H9 (cell line): Measurements from ENCODE around the gene AK8. TPM values are rescaled to one million over a fixed set of nuclear protein-coding genes. Genes with fewer than 3 reads are reported as not detected.

ENCODE experiments used
- DNase-seq: peaks from one replicate; pipeline ENCODE4 v3.0.0-alpha.2; 2017
- H2AFZ ChIP-seq: one replicate; pipeline ENCODE4 v1.6.1; 2013; ENCODE audit warnings: mild to moderate bottlenecking, low read length, control low read depth, moderate library complexity
- H2AK5ac ChIP-seq: 2 replicates; pipeline ENCODE4 v1.6.1; 2013; ENCODE audit warnings: low read length, control low read depth, mixed read lengths; ENCODE audit not compliant: insufficient read length
- H2BK120ac ChIP-seq: one replicate; pipeline ENCODE4 v1.6.1; 2013; ENCODE audit warnings: low read depth, mild to moderate bottlenecking, low read length, control low read depth, inconsistent platforms; ENCODE audit not compliant: poor library complexity, severe bottlenecking
- H2BK12ac ChIP-seq: 2 replicates; pipeline ENCODE4 v1.6.1; 2013; ENCODE audit warnings: low read length, control low read depth, mixed read lengths, low read depth; ENCODE audit not compliant: insufficient read length
- H2BK15ac ChIP-seq: 2 replicates; pipeline ENCODE4 v1.6.1; 2013; ENCODE audit warnings: low read depth, low read length, control low read depth
- H2BK20ac ChIP-seq: one replicate; pipeline ENCODE4 v1.6.1; 2013; ENCODE audit warnings: low read depth, mild to moderate bottlenecking, low read length, control low read depth, inconsistent platforms; ENCODE audit not compliant: poor library complexity, severe bottlenecking
- H2BK5ac ChIP-seq: 2 replicates; pipeline ENCODE4 v1.6.1; 2013; ENCODE audit warnings: low read length, control low read depth, mixed read lengths; ENCODE audit not compliant: insufficient read length
- H3K14ac ChIP-seq: 2 replicates; pipeline ENCODE4 v1.6.1; 2013; ENCODE audit warnings: low read length, control low read depth; ENCODE audit not compliant: insufficient read depth
- H3K18ac ChIP-seq: 2 replicates; pipeline ENCODE4 v1.6.1; 2013; ENCODE audit warnings: low read depth, mild to moderate bottlenecking, mixed read lengths, low read length, control low read depth; ENCODE audit not compliant: insufficient read length
- H3K23ac ChIP-seq: 2 replicates; pipeline ENCODE4 v1.6.1; 2013; ENCODE audit warnings: low read length, control low read depth, mixed read lengths, low read depth; ENCODE audit not compliant: insufficient read length
- H3K23me2 ChIP-seq: 2 replicates; pipeline ENCODE4 v1.6.1; 2013; ENCODE audit warnings: low read depth, mild to moderate bottlenecking, mixed read lengths, low read length, control low read depth; ENCODE audit not compliant: insufficient read length, poor library complexity, severe bottlenecking
- H3K27ac ChIP-seq: 2 replicates; pipeline ENCODE4 v1.5.1; 2013; ENCODE audit warnings: low read length, control low read depth, mixed read lengths, low read depth; ENCODE audit not compliant: insufficient read length
- H3K27me3 ChIP-seq: 2 replicates; pipeline ENCODE4 v1.6.1; 2013; ENCODE audit warnings: low read length, control low read depth, inconsistent platforms; ENCODE audit not compliant: insufficient read depth
- H3K4ac ChIP-seq: 2 replicates; pipeline ENCODE4 v1.6.1; 2013; ENCODE audit warnings: low read depth, mild to moderate bottlenecking, control low read depth, inconsistent platforms, low read length, moderate library complexity
- H3K4me1 ChIP-seq: 2 replicates; pipeline ENCODE4 v1.6.1; 2013; ENCODE audit warnings: low read length, control low read depth, inconsistent platforms; ENCODE audit not compliant: insufficient read depth
- H3K4me2 ChIP-seq: 2 replicates; pipeline ENCODE4 v1.6.1; 2013; ENCODE audit warnings: low read length, control low read depth, mixed read lengths; ENCODE audit not compliant: insufficient read length, insufficient read depth
- H3K56ac ChIP-seq: 2 replicates; pipeline ENCODE4 v1.6.1; 2013; ENCODE audit warnings: low read depth, mild to moderate bottlenecking, mixed read lengths, low read length, control low read depth; ENCODE audit not compliant: insufficient read length
- H3K79me1 ChIP-seq: 2 replicates; pipeline ENCODE4 v1.6.1; 2013; ENCODE audit warnings: low read depth, mild to moderate bottlenecking, moderate library complexity, low read length, control low read depth, inconsistent platforms; ENCODE audit not compliant: insufficient read depth, poor library complexity, severe bottlenecking
- H3K79me2 ChIP-seq: 2 replicates; pipeline ENCODE4 v1.6.1; 2013; ENCODE audit warnings: low read length, control low read depth, inconsistent platforms; ENCODE audit not compliant: insufficient read depth
- H3K9ac ChIP-seq: 2 replicates; pipeline ENCODE4 v1.6.1; 2013; ENCODE audit warnings: low read length, control low read depth, mixed read lengths; ENCODE audit not compliant: insufficient read length; ENCODE audit errors: extremely low read depth
- H3K9me3 ChIP-seq: one replicate; pipeline ENCODE4 v1.6.1; 2013; ENCODE audit warnings: low read depth, low read length, inconsistent platforms; ENCODE audit not compliant: control insufficient read depth
- H3T11ph ChIP-seq: one replicate; pipeline ENCODE4 v1.6.1; 2013; ENCODE audit warnings: mild to moderate bottlenecking, low read length, control low read depth, inconsistent platforms
- H4K20me1 ChIP-seq: one replicate; pipeline ENCODE4 v1.6.1; 2013; ENCODE audit not compliant: control insufficient read depth, insufficient read length, insufficient read depth
- H4K5ac ChIP-seq: 2 replicates; pipeline ENCODE4 v1.6.1; 2013; ENCODE audit warnings: low read depth, mild to moderate bottlenecking, mixed read lengths, low read length, control low read depth; ENCODE audit not compliant: insufficient read length
- H4K8ac ChIP-seq: replicated peaks from 2 replicates; pipeline ENCODE4 v1.6.1; 2013; ENCODE audit warnings: low read length, control low read depth, mixed read lengths, low read depth; ENCODE audit not compliant: insufficient read length
- H4K91ac ChIP-seq: 2 replicates; pipeline ENCODE4 v1.6.1; 2013; ENCODE audit warnings: low read depth, mild to moderate bottlenecking, moderate library complexity, mixed read lengths, low read length, control low read depth; ENCODE audit not compliant: insufficient read length
- H3K27ac Mint-ChIP-seq, 3 experiments: 2 replicates in 2 of 3; 3 replicates in 1 of 3; pipeline ENCODE4 v1.8.0; 2020 to 2021; ENCODE audit warnings: mixed read lengths in 3 of 3, mild to moderate bottlenecking in 1 of 3, moderate library complexity in 1 of 3
- H3K27me3 Mint-ChIP-seq: 2 replicates; pipeline ENCODE4 v1.8.0; 2021; ENCODE audit warnings: low read depth, mild to moderate bottlenecking, moderate library complexity, mixed read lengths
- H3K36me3 Mint-ChIP-seq, 3 experiments: 2 replicates in 2 of 3; 3 replicates in 1 of 3; pipeline ENCODE4 v1.8.0; 2020 to 2021; ENCODE audit warnings: low read depth in 3 of 3, mixed read lengths in 3 of 3; ENCODE audit not compliant: insufficient read depth in 1 of 3
- H3K4me1 Mint-ChIP-seq, 2 experiments: 2 replicates each; pipeline ENCODE4 v1.8.0; 2020; ENCODE audit warnings: mixed read lengths in 2 of 2
- H3K4me3 Mint-ChIP-seq, 2 experiments: 2 replicates in 1 of 2; 3 replicates in 1 of 2; pipeline ENCODE4 v1.8.0; 2020 to 2021; ENCODE audit warnings: mild to moderate bottlenecking in 2 of 2, mixed read lengths in 2 of 2, moderate library complexity in 1 of 2
- H3K9me3 Mint-ChIP-seq, 2 experiments: 2 replicates in 1 of 2; 3 replicates in 1 of 2; pipeline ENCODE4 v1.8.0; 2020; ENCODE audit warnings: mild to moderate bottlenecking in 2 of 2, mixed read lengths in 2 of 2, moderate library complexity in 1 of 2
- CTCF ChIP-seq: fragments of 200-600 bp; sonication (generic); conservative IDR thresholded peaks from 3 replicates; pipeline ENCODE4 v1.8.0; 2021; ENCODE audit warnings: antibody characterized with exemption, mild to moderate bottlenecking
- WGBS: extraction: QIAGEN DNeasy Blood & Tissue Kit; methylation state at CpG from one replicate; pipeline ENCODE4 v1.1.7; 2013; ENCODE audit warnings: missing lambda C conversion rate, low lambda C conversion rate, mixed read lengths; ENCODE audit not compliant: insufficient read length; ENCODE audit errors: extremely low coverage; 5-methylcytosine and 5-hydroxymethylcytosine counted together
- total RNA-seq: library from RNA; stranded (reverse); gene quantifications from 2 replicates; pipeline ENCODE4 v1.2.1, GENCODE V29; 2021

The AK8 gene
- total RNA-seq, 1 experiment from 2014 or later: 0.44 TPM

GRCh38 chr9:132776891-132777290 is 101.2 kb downstream of the AK8 start:
- H2AK5ac ChIP-seq: no peak overlapping the region
- no peak overlapping the region for H3K56ac ChIP-seq
- H3K27ac Mint-ChIP-seq: no peak overlapping the region
- no peak overlapping the region for H2BK5ac ChIP-seq
- H3K23me2 ChIP-seq: no peaks in the 10 kb centered on the region
- H3K4me1 Mint-ChIP-seq: peaks cover 6 to 11% of the 10 kb centered on the region in 2 experiments
- H3K14ac ChIP-seq: no peak overlapping the region; the same call in 1 of the 2 replicates
- no peak overlapping the region for H3K27ac ChIP-seq
- no peak overlapping the region for H4K5ac ChIP-seq
- H3K4me2 ChIP-seq: no peak overlapping the region
- no peak overlapping the region for H2BK15ac ChIP-seq
- H3K27me3 Mint-ChIP-seq: peaks cover 51% of the 10 kb centered on the region
- H3K9ac ChIP-seq: no peak overlapping the region
- no peak overlapping the region for H3K23ac ChIP-seq
- TF ChIP-seq CTCF: no peak
- H3K9me3 ChIP-seq: no peaks in the 10 kb centered on the region
- no peaks in the 10 kb centered on the region for H3K4me1 ChIP-seq
- no peaks in the 10 kb centered on the region for H3K27me3 ChIP-seq
- H3T11ph ChIP-seq: no peak overlapping the region
- no peak overlapping the region for H3K4me3 Mint-ChIP-seq
- no peak overlapping the region for H2AFZ ChIP-seq
- no peak overlapping the region for H2BK20ac ChIP-seq
- no peaks in the 10 kb centered on the region for H3K79me2 ChIP-seq
- no peak overlapping the region for H3K4ac ChIP-seq
- no peak overlapping the region for H4K8ac ChIP-seq
- H3K9me3 Mint-ChIP-seq: peaks cover 11 to 12% of the 10 kb centered on the region in 2 experiments
- H4K91ac ChIP-seq: no peak overlapping the region
- no peaks in the 10 kb centered on the region for H4K20me1 ChIP-seq
- DNase-seq: no peak
- WGBS: no CpG with 5 or more reads among the region's 6 CpGs
- H3K36me3 Mint-ChIP-seq: peaks cover 0 to 7% (median 2%) of the 10 kb centered on the region in 3 experiments; a peak in 5 of 7 replicates
- no peak overlapping the region for H2BK120ac ChIP-seq
- no peak overlapping the region for H2BK12ac ChIP-seq
- no peak overlapping the region for H3K18ac ChIP-seq
- no peaks in the 10 kb centered on the region for H3K79me1 ChIP-seq
